GM19099 (cell line): Measurements from ENCODE around the gene CHD8.

ENCODE experiments used
- POLR2A ChIP-seq: IDR thresholded peaks from 3 replicates; pipeline ENCODE4 v1.6.1; 2011; ENCODE audit warnings: low read depth; ENCODE audit not compliant: insufficient read length; ENCODE audit errors: extremely low read depth

The CHD8 gene

DNA sequence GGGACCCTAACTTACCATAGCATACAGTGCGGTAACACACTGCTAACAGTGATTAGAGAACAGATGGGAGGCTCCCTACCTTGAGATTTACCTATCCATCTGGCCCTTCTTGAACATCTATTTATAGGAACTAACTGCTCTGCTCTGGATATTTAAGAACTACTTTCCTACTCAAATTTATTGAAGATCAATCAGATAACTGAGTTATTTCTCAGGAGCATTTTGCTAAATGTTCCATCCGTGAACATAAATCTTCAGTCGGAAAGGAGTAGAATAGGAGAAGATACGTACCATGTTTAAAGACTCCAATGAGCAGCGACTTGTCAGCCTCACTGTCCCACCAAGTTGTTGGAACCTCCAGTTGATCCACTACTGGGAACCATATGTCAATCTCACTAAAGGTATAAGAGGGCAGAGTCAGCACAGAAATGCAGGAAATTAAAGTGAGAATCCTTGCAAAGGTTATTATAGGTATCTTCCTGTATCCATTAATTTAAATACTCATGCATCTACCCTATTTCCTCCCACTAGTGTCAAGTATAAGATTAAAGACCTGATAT, 56.5 kb downstream of the CHD8 start:
- TF ChIP-seq POLR2A, result no peak

DNA sequence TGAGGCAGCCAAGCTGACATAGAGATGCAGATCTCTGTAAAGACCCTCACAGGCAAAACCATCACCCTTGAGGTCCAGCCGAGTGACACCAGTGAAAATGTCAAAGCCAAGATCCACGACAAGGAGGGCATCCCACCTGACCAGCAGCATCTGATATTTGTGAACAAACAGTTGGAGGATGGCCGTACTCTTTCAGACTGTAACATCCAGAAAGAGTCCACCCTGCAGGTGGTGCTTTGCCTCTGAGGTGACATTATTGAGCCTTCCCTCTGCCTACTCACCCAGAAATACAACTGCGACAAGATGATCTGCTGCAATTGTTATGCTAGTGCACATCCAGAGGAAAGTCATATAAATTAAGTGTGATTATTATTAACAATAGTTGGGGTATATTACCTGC, 57.0 kb downstream of the CHD8 start:
- no peak for TF ChIP-seq POLR2A

DNA sequence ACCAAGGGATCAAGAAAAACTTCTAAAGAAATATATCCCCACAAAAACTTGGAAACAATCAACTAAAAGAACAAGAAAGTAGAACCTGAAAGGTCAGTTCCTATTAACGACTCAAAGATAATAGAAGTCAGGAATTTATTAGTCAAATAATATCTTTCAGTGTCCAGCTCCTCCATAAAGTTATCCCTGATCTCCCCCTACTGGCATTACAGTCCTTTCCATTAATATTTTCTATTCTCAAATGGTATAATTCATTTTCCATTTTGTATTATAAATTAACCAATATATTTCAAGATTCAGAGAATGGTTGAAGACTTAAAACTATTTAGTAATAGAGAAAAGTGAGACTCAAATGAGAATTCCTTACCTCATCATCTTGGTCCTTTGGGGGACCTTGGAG, 60.5 kb downstream of the CHD8 start:
- no peak for TF ChIP-seq POLR2A

DNA sequence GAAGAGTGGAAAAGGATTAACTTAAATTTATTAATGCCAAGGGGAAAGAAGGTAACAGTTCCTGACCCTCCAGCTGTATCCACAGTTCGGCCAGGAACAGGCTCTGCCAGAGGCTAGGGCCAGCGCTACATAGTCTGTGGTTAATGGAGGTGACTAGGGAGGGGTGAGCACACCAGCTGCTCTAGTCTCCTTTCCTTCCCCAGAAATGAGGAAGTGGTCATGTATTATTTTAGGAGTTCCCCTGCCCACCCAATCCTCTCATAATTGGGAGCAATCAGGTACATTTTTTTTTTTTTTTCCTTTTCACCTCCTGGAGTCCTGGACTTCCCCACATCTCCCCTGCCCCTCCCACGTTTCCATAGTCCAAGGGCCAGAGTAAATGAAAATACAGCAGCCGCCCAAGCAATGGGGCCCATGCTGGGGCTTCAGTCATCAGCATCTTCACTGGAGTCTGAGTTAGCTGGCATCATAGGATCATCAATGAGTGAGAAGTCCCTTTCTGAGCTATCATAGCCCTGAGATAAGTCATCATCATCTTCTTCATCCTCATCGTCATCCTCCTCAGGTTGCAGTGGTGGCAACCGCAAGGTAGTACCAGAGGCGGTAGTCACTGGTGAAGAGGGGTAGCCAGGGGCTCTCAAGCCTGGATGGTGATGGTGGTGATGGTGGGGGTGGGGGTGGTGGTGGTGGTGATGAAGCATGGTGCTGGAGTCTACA, 70.6 kb downstream of the CHD8 start:
- TF ChIP-seq POLR2A, result no peak

DNA sequence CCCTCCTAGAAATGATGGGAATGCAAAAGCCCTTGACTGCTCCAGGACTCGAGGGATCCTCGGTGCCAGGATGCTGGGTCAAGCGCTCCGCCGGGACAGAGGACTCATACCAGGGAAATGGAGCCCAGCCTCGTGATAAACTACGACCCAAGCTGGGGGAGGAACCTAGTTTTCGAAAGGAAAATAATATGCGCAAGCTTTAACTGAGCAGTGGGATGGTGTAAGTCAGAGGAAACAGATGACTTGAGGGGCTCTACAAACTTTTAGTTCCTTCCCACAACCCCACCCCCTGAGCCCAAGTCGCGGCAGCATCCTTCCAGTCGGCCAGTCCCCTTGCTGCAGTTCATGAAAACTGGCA, 71.5 kb downstream of the CHD8 start:
- no peak for TF ChIP-seq POLR2A

DNA sequence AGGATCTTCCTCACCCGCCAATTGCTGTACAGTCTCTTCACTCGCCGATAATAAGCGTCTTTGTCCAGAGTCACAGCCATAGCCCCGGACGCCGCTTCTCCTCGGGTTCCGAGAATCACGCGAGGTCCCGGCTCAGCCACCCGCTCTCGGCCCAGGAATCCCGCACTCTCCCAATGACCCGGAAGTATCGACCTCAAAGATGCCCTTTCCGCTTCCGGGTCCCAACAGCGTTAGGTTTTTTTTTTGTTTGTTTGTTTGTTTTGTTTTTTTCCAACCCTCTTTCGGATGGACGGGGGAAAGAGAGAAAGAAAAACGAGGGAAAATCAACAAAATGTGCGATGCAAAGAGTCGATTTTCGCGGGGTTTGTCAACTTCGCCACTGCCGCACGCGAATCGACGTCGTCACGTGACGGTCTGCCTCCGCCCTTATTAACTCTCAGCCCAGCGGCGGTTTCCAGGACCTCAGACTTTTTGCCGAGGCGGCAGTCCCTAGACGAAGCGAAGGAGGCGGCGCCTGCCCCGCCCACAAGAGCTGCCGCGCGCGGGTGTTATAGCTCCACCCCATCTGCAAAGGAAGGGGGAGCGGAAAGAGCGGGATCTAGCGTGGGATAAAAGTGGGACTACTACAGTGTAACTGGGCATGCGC, 72.0 kb downstream of the CHD8 start, which contains the start of gene SUPT16H:
TSS of gene SUPT16H (minus strand) at position 172 of the 646 bp plus-strand sequence. CDS start at position 80, 92 bp downstream.
- TF ChIP-seq POLR2A, result peak; percentile 66

DNA sequence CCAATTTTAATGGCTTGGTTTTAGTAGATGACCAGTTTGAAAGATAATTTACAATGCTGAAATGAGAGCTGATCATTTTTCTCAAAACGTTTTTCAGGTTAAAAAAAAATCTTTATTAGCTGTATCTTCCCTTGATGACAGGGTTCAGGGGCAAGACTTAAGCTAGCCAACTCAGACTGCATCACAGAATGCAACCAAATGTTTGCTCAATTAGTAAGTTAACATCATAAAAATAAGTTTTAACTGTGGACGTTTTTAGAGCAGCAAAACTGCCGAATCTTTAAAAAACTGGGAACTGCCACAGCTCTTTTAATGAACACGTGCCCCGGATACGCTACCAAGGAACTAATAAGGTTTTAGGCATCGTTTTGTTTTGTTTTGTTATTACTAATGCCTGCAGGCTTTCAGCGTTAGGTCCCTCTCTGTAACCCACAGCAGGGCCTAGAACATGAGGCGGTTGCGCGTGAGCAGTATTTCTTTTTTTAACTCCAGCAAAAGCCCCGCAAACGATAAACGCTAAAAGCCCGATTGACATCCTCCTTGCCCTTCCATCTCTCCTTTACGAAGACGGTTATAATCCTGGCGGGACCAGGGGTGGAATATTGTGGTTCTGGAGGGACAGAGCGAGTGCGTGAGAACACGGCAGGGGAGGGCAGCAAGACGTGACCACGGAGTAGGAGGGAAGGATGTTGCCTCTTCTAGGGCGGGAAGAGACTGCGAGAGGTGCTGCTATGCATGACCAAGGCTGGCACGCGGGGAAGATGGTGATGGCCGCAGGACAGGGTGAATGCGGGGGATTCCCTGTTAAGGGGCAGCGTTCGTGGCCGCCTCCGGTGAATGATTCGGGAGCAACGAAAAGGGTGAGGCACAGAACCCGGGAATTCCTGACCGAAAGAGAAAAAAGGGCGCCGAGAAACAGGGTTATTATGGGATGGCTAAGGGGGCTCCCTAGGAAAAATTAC, 72.8 kb downstream of the CHD8 start:
- no peak for TF ChIP-seq POLR2A

DNA sequence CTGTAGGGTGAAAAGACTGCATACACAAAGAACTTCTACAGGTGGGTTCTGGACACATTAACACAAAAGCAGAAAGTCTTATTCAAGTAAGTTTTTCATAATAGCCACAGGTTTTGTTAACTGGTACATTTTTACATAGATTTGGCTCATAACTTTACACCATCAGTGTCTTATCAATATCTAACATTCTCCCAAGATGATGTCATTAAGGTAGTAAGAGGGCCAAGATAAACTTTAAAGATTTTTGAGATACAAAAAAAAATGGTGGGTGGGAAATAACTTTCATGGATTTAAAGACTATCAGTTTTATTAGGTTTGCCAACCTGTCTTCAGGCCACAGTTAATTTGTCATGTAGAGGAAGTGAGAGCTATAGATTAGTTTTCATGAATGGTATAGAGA, 73.8 kb downstream of the CHD8 start:
- no peak for TF ChIP-seq POLR2A

DNA sequence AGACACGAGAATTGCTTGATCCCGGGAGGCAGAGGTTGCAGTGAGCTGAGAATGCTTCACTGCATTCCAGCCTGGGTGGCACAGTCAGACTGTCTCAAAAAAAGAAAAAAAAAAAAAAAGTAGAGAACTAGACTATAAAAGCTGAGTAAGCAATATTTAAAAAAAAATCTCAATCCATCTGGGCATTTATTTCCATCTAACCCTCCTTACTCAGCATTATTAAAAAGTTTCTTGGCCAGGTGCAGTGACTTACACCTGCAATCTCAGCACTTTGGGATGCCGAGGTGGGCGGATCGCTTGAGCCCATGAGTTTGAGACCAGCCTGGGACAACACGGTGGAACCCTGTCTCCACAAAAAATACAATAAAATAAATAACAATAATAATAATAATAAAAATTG, 76.6 kb downstream of the CHD8 start:
- no peak for TF ChIP-seq POLR2A

DNA sequence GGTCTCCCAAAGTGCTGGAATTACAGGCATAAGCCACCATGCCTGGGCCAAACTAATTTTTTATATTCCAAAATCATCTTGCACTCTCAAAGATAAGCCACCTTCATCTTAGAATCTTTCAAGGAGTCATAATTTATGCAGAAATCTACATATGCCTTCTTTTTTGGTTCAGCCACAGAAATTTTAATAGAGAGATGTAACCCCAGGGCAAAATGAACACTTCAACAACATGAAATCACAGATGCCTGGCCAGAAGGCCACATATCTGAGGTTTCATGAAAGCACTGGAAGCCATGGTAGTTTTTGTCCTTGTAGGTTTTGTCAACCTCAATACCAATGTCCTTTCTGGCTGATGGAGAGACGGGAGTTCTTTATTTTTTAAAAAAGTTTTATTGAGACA, 81.9 kb downstream of the CHD8 start:
- TF ChIP-seq POLR2A, result no peak

DNA sequence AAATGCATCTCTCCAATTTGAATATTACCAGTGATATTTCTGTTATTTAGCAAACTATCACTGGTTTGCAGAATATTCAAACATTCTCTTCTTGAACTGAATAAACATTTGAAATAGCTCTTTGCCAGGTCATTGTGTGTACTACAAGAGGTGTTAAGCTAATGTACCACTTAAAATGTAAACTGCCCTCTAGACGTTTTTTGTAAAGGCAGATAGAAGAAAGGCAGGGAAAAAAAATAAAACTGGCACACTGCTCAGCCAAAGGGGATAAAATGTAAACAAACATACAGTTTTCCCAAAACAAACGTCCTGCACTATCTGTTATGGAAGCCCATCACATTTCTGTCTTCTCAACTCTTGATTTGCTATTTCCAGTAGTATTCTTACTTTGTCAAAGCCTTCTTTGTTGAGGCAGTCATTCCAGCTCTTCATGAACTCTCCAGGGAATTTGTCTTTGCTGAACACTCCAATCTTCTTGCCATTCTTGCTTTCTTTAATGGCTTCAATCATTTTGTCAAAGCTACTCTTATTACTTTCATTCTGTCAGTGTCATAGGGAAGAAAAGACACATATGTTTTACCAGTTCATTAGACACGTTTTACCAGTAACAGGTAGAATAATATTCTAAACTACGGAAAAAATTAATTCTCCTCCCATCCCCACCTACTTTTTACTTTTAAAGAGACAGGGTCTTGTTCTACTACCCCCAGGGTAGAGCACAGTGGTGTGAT, 85.8 kb downstream of the CHD8 start:
- no peak for TF ChIP-seq POLR2A

DNA sequence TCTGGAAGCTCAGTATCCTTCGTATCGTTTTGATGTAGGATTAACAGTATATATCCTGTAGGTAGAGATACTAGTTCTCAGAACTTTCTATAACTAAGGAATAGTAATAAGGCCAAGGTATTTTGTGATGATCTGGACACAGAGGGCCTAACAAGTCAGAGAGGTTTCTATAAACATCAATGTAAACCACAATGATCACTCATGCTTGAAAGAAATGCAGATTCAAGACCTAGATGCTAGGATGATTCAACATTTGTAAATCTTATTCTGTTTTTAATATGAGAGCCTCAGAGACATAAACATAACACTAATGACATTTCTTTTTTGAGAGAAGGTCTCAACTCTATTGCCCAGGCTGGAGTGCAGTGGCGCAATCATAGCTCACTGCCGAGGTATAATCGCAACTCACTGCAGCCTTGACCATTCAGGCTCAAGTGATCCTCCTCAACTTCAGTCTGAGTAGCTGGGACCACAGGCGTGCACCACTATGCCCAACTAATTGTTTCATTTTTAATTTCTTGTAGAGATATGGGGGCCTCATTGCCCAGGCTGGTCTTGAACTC, 88.3 kb downstream of the CHD8 start:
- TF ChIP-seq POLR2A, result no peak

DNA sequence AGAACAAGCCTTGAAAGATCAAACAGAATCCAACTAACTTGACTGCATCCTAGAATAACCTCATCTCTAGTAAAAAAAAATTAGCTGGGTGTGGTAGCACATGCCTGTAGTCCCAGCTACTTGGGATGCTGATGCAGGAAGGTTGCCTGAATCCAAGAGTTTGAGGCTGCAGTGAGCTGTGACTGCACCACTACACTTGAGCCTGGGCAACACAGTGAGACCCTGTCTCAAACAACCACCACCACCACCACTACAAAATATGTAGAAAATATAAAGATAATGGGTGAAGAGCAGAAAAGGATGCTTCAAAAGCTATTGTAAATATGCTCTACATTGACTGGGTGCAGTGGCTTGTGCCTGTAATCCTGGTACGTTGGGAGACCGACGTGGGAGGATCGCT, 99.4 kb downstream of the CHD8 start:
- no peak for TF ChIP-seq POLR2A

DNA sequence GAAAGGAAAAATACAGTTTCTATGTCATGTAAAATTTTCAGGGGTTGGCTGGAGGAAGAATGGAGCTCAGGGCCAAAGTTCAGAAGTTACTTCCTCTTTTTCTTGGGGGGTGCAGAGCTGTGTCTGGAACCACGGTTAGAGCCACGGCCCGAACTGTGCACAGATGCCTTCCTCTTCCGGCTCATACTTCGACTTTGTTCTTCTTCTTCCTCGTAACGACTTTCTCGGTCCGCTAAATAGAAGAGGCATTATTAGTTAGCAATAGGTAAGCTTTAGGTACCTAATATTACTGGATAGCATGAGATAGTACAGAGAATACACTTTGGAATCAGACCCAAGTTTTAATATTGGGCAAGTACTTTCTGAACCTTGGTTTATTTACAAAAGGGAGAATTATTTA, 103.3 kb downstream of the CHD8 start:
- TF ChIP-seq POLR2A, result no peak

DNA sequence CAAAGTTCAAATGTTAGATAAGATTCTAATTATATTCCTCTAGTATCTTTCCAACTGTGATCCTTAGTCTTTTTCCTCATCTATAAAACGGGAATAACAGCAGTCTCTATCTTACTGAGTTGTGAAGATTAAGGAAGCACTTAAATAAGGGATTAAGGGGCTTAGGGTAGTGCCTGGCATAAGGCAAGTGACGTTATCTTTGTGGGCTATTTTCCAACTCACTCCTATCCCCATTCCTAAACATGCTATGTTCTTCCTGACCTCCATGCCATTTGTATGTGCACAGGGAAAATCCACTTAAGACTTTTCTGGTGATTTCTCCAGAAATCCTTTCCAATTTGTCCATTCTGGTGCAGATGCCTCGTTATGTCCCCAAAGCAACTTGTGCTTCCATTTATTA, 105.4 kb downstream of the CHD8 start:
- no peak for TF ChIP-seq POLR2A

DNA sequence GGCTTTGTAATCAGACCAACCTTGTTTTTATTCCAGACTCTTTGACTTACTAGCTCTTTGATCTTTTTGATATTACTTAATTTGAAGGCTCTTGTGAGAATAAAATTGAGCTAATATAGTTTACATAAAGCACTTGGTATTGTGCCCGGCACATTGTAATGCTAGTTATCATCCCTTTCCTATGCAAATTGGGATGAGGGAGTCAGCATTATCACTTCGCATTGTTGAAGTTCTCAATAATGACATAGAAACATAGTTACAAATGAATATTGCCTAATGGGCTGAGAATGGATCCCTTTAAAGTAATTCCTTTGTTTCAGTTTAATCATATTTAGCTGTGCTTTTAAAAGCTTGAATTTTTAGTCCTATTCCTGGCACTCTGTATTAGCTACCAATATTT, 108.7 kb downstream of the CHD8 start:
- TF ChIP-seq POLR2A, result no peak
